Right lobe of liver (tissue), 6 donors: ENCODE results near the gene MTREX. TPM values are rescaled to one million over a fixed set of nuclear protein-coding genes. Genes with fewer than 3 reads are reported as not detected.

Experiments
- ATAC-seq, 4 donors: fragments of 200-7000 bp; cut with Tn5 transposase; one replicate each; pipeline ENCODE4 v1.9.1; 2020; ENCODE audit warnings: mild to moderate bottlenecking in 4 of 4, moderate library complexity in 4 of 4
- DNase-seq, 3 donors: peaks; one replicate each; pipeline ENCODE4 v3.0.0-alpha.2; 2020
- H3K27ac ChIP-seq, 3 donors: fragments of 200-600 bp; one replicate each; pipeline ENCODE4 v1.8.0; 2022
- H3K27me3 ChIP-seq, 2 donors: fragments of 200-600 bp; one replicate each; pipeline ENCODE4 v1.8.0; 2022
- H3K36me3 ChIP-seq, 4 donors: fragments of 200-600 bp; sonication (generic) in 1 of 4; one replicate each; pipeline versions ENCODE4 v1.5.1 to v1.8.0; 2017 to 2022; ENCODE audit warnings: control low read depth in 1 of 4
- H3K4me1 ChIP-seq, 4 donors: fragments of 200-600 bp; sonication (generic) in 1 of 4; one replicate each; pipeline versions ENCODE4 v1.5.1 to v1.8.0; 2017 to 2022; ENCODE audit warnings: control low read depth in 1 of 4
- H3K4me3 ChIP-seq, 3 donors: fragments of 200-600 bp; one replicate each; pipeline ENCODE4 v1.8.0; 2022
- H3K9me3 ChIP-seq, 4 donors: fragments of 200-600 bp; sonication (generic) in 1 of 4; one replicate each; pipeline versions ENCODE4 v1.5.1 to v1.8.0; 2017 to 2022; ENCODE audit warnings: control low read depth in 1 of 4
- POLR2A ChIP-seq: fragments of 450-650 bp; IDR thresholded peaks from one replicate; pipeline ENCODE4 v1.6.1; 2017; ENCODE audit warnings: antibody characterized with exemption, mild to moderate bottlenecking
- WGBS: methylation state at CpG from one replicate; pipeline ENCODE4 v1.1.6; 2018; ENCODE audit warnings: low coverage, low lambda C conversion rate; ENCODE audit not compliant: insufficient coverage; ENCODE audit errors: missing lambda C conversion rate; 5-methylcytosine and 5-hydroxymethylcytosine counted together
- intact Hi-C, 2 donors: fragments of 100-400 bp; cut with DNase I; formaldehyde crosslinking; loops; one replicate each; pipeline versions ENCODE4 v1.11.2 to v1.14.1; 2022
- total RNA-seq, 6 experiments: library from RNA; depleted of rRNA in 2 of 6; stranded (reverse); fragments of >200 nt in 2 of 6; fragmentation: NEBNext Ultra II Directional in 3 of 6; extraction: Animal tissue kit (Norgen Biotek cat#: 25700) in 3 of 6; gene quantifications; one replicate each; pipeline versions ENCODE4 v1.1.0 to v1.2.4, GENCODE V29; 2016 to 2023
- TF ChIP-seq, protein P1 (sequence below), 4 donors: fragments of 200-600 bp in 3 of 4; fragments of 450-650 bp in 1 of 4; IDR thresholded peaks; one replicate each; pipeline versions ENCODE4 v1.5.1 to v1.8.0; 2016 to 2022; ENCODE audit warnings: antibody characterized with exemption in 4 of 4, mild to moderate bottlenecking in 2 of 4
- donor health status: DM: no; HTN: yes; CAD: no.
- donor health status: DM: no; HTN: no; CAD: no.
- donor health status: DM: no; HTN: no; CAD: no.
- donor health status: DM: no; HTN: yes; CAD: no.
- donor health status: DM: no; HTN: yes; CAD: no.

MTREX gene
- total RNA-seq, 6 experiments from 2014 or later = 24.7 to 42.4 (median 31.9) TPM

DNA sequence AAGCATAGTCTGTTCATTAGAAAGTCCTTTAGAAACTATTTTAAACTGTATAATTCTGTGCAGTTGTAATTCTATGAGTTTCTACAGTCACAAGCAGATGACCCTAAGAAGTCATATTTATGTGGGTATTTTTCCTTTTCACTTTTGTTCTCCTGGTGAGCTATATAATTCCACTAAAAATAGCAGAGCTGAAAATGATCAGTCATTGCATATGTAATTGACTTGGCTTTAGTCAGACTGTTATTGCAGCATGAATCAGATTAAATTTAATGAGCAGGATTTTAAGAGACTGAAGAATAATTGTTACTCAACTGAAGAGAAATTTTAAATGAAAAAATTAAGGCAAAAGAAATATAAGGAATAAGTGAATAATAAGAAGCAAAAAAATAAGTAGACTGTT lies 108.5 kb downstream of the MTREX start:
- intact Hi-C loops = no loop called here
- no peak for DNase-seq
- Histone ChIP-seq H3K4me1 (peaks cover 0 to 7% (median 3%) of the 10 kb centered on the region in 4 donors), H3K27me3 (no peaks in the 10 kb centered on the region), H3K36me3 (peaks cover 0 to 4% (median 0%) of the 10 kb centered on the region in 4 donors), H3K9me3 (no peaks in the 10 kb centered on the region), H3K4me3 (no peak overlapping the region), H3K27ac (no peak overlapping the region)
- TF ChIP-seq POLR2A = no peak
- TF ChIP-seq, protein P1, sequence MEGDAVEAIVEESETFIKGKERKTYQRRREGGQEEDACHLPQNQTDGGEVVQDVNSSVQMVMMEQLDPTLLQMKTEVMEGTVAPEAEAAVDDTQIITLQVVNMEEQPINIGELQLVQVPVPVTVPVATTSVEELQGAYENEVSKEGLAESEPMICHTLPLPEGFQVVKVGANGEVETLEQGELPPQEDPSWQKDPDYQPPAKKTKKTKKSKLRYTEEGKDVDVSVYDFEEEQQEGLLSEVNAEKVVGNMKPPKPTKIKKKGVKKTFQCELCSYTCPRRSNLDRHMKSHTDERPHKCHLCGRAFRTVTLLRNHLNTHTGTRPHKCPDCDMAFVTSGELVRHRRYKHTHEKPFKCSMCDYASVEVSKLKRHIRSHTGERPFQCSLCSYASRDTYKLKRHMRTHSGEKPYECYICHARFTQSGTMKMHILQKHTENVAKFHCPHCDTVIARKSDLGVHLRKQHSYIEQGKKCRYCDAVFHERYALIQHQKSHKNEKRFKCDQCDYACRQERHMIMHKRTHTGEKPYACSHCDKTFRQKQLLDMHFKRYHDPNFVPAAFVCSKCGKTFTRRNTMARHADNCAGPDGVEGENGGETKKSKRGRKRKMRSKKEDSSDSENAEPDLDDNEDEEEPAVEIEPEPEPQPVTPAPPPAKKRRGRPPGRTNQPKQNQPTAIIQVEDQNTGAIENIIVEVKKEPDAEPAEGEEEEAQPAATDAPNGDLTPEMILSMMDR (IDR thresholded peaks at IDR 0.05) = no peak
- ATAC-seq = no peak

GRCh38 chr5:55418994-55419968 lies 111.5 kb downstream of the MTREX start:
- no peak overlapping the region for H3K27ac ChIP-seq
- intact Hi-C loops = no loop called here
- peaks cover 0 to 11% (median 5%) of the 10 kb centered on the region in 4 donors for H3K4me1 ChIP-seq
- DNase-seq (no peak), ATAC-seq (no peak)
- H3K9me3 ChIP-seq = no peaks in the 10 kb centered on the region
- H3K36me3 ChIP-seq = peaks cover 0 to 14% (median 3%) of the 10 kb centered on the region in 4 donors
- H3K4me3 ChIP-seq = no peak overlapping the region
- TF ChIP-seq POLR2A = no peak
- TF ChIP-seq, protein P1 (IDR thresholded peaks at IDR 0.05) = no peak
- H3K27me3 ChIP-seq = no peaks in the 10 kb centered on the region

GRCh38 chr5:55421074-55421529 lies 113.3 kb downstream of the MTREX start:
- TF ChIP-seq POLR2A = no peak
- TF ChIP-seq, protein P1 (IDR thresholded peaks at IDR 0.05) = no peak
- intact Hi-C loops = no loop called here
- DNase-seq (no peak), ATAC-seq (peak; percentile 83 to 90 (median 84))
- Histone ChIP-seq H3K4me3 (no peak overlapping the region), H3K9me3 (no peaks in the 10 kb centered on the region), H3K27me3 (no peaks in the 10 kb centered on the region), H3K4me1 (peaks cover 0 to 11% (median 5%) of the 10 kb centered on the region in 4 donors), H3K27ac (peak overlapping the region; percentile 63 to 75 (median 74)), H3K36me3 (peaks cover 0 to 25% (median 6%) of the 10 kb centered on the region in 4 donors)
- 39% methylated on average over 4 of the region's 4 CpGs for WGBS

- Histone ChIP-seq H3K4me1 (peaks cover 0 to 23% (median 5%) of the 10 kb centered on the region in 4 donors), H3K27ac (peak overlapping the region in 1 of 3 donors; percentile 18), H3K36me3 (peaks cover 0 to 23% (median 9%) of the 10 kb centered on the region in 4 donors), H3K27me3 (no peaks in the 10 kb centered on the region), H3K9me3 (no peaks in the 10 kb centered on the region), H3K4me3 (no peak overlapping the region)
- ATAC-seq (no peak), DNase-seq (no peak)
- 100% methylated on average over 4 of the region's 4 CpGs for WGBS
- intact Hi-C loops = no loop called here
- TF ChIP-seq POLR2A = no peak
- TF ChIP-seq, protein P1 (IDR thresholded peaks at IDR 0.05) = no peak
Observed at GRCh38 chr5:55426455-55426854, 118.7 kb downstream of the MTREX start.
